ENCODE results near the gene BCL2.

The BCL2 gene

GRCh38 chr18:63348508-63349136, 29.1 kb upstream of the BCL2 start:
- Histone ChIP-seq H3K27ac (ENCODE audit: low read depth, low read length) (no peak overlapping the region), H3K4me3 (ENCODE audit: low read depth in 1 of 2, low read length in 2 of 2) (no peak overlapping the region), H3K4me1 (ENCODE audit: control insufficient read depth in 1 of 2, insufficient read depth in 2 of 2, low read length in 2 of 2) (peaks cover 6 to 10% of the 10 kb centered on the region in 2 donors), H3K9me3 (ENCODE audit: control insufficient read depth in 1 of 2, low read length in 2 of 2) (no peaks in the 10 kb centered on the region), H3K27me3 (ENCODE audit: control insufficient read depth in 1 of 2, insufficient read depth in 2 of 2, low read length in 2 of 2) (no peaks in the 10 kb centered on the region), H3K9ac (ENCODE audit: low read depth in 1 of 2, low read length in 2 of 2) (no peak overlapping the region), H3K36me3 (ENCODE audit: control insufficient read depth in 1 of 2, insufficient read depth in 2 of 2, low read length in 2 of 2) (peaks cover 17 to 71% of the 10 kb centered on the region in 2 donors)

- Histone ChIP-seq H3K4me1 (ENCODE audit: control insufficient read depth in 1 of 2, insufficient read depth in 2 of 2, low read length in 2 of 2) (peaks cover 6 to 10% of the 10 kb centered on the region in 2 donors), H3K27ac (ENCODE audit: low read depth, low read length) (no peak overlapping the region), H3K9ac (ENCODE audit: low read depth in 1 of 2, low read length in 2 of 2) (no peak overlapping the region), H3K9me3 (ENCODE audit: control insufficient read depth in 1 of 2, low read length in 2 of 2) (no peaks in the 10 kb centered on the region), H3K27me3 (ENCODE audit: control insufficient read depth in 1 of 2, insufficient read depth in 2 of 2, low read length in 2 of 2) (no peaks in the 10 kb centered on the region), H3K4me3 (ENCODE audit: low read depth in 1 of 2, low read length in 2 of 2) (no peak overlapping the region), H3K36me3 (ENCODE audit: control insufficient read depth in 1 of 2, insufficient read depth in 2 of 2, low read length in 2 of 2) (peaks cover 23 to 61% of the 10 kb centered on the region in 2 donors)
These were observed 27.1 kb upstream of the BCL2 start for GRCh38 chr18:63346480-63347183.

GRCh38 chr18:63346031-63346430, 26.5 kb upstream of the BCL2 start:
- no peak overlapping the region for H3K27ac ChIP-seq (ENCODE audit: low read depth, low read length)
- no peak overlapping the region for H3K9ac ChIP-seq (ENCODE audit: low read depth in 1 of 2, low read length in 2 of 2)
- H3K9me3 ChIP-seq (ENCODE audit: control insufficient read depth in 1 of 2, low read length in 2 of 2), result no peaks in the 10 kb centered on the region
- H3K36me3 ChIP-seq (ENCODE audit: control insufficient read depth in 1 of 2, insufficient read depth in 2 of 2, low read length in 2 of 2), result peaks cover 23 to 58% of the 10 kb centered on the region in 2 donors
- no peaks in the 10 kb centered on the region for H3K27me3 ChIP-seq (ENCODE audit: control insufficient read depth in 1 of 2, insufficient read depth in 2 of 2, low read length in 2 of 2)
- no peak overlapping the region for H3K4me3 ChIP-seq (ENCODE audit: low read depth in 1 of 2, low read length in 2 of 2)
- H3K4me1 ChIP-seq (ENCODE audit: control insufficient read depth in 1 of 2, insufficient read depth in 2 of 2, low read length in 2 of 2), result peaks cover 6 to 10% of the 10 kb centered on the region in 2 donors

GRCh38 chr18:63344918-63345317, 25.3 kb upstream of the BCL2 start:
- Histone ChIP-seq H3K36me3 (ENCODE audit: control insufficient read depth in 1 of 2, insufficient read depth in 2 of 2, low read length in 2 of 2) (peaks cover 17 to 60% of the 10 kb centered on the region in 2 donors), H3K4me1 (ENCODE audit: control insufficient read depth in 1 of 2, insufficient read depth in 2 of 2, low read length in 2 of 2) (peaks cover 6 to 10% of the 10 kb centered on the region in 2 donors), H3K4me3 (ENCODE audit: low read depth in 1 of 2, low read length in 2 of 2) (no peak overlapping the region), H3K27me3 (ENCODE audit: control insufficient read depth in 1 of 2, insufficient read depth in 2 of 2, low read length in 2 of 2) (no peaks in the 10 kb centered on the region), H3K27ac (ENCODE audit: low read depth, low read length) (no peak overlapping the region), H3K9me3 (ENCODE audit: control insufficient read depth in 1 of 2, low read length in 2 of 2) (no peaks in the 10 kb centered on the region), H3K9ac (ENCODE audit: low read depth in 1 of 2, low read length in 2 of 2) (no peak overlapping the region)

GRCh38 chr18:63344263-63344662, 24.7 kb upstream of the BCL2 start:
- Histone ChIP-seq H3K4me3 (ENCODE audit: low read depth in 1 of 2, low read length in 2 of 2) (no peak overlapping the region), H3K9me3 (ENCODE audit: control insufficient read depth in 1 of 2, low read length in 2 of 2) (no peaks in the 10 kb centered on the region), H3K9ac (ENCODE audit: low read depth in 1 of 2, low read length in 2 of 2) (no peak overlapping the region), H3K4me1 (ENCODE audit: control insufficient read depth in 1 of 2, insufficient read depth in 2 of 2, low read length in 2 of 2) (peaks cover 6 to 10% of the 10 kb centered on the region in 2 donors), H3K27ac (ENCODE audit: low read depth, low read length) (no peak overlapping the region), H3K36me3 (ENCODE audit: control insufficient read depth in 1 of 2, insufficient read depth in 2 of 2, low read length in 2 of 2) (peaks cover 11 to 56% of the 10 kb centered on the region in 2 donors), H3K27me3 (ENCODE audit: control insufficient read depth in 1 of 2, insufficient read depth in 2 of 2, low read length in 2 of 2) (no peaks in the 10 kb centered on the region)

- H3K9me3 ChIP-seq (ENCODE audit: control insufficient read depth in 1 of 2, low read length in 2 of 2), result no peaks in the 10 kb centered on the region
- no peak overlapping the region for H3K27ac ChIP-seq (ENCODE audit: low read depth, low read length)
- H3K27me3 ChIP-seq (ENCODE audit: control insufficient read depth in 1 of 2, insufficient read depth in 2 of 2, low read length in 2 of 2), result no peaks in the 10 kb centered on the region
- peaks cover 19 to 57% of the 10 kb centered on the region in 2 donors for H3K36me3 ChIP-seq (ENCODE audit: control insufficient read depth in 1 of 2, insufficient read depth in 2 of 2, low read length in 2 of 2)
- H3K4me3 ChIP-seq (ENCODE audit: low read depth in 1 of 2, low read length in 2 of 2), result no peak overlapping the region
- H3K9ac ChIP-seq (ENCODE audit: low read depth in 1 of 2, low read length in 2 of 2), result no peak overlapping the region
- peaks cover 6 to 10% of the 10 kb centered on the region in 2 donors for H3K4me1 ChIP-seq (ENCODE audit: control insufficient read depth in 1 of 2, insufficient read depth in 2 of 2, low read length in 2 of 2)
These were observed 22.6 kb upstream of the BCL2 start for GRCh38 chr18:63342206-63342605.

- H3K36me3 ChIP-seq (ENCODE audit: control insufficient read depth in 1 of 2, insufficient read depth in 2 of 2, low read length in 2 of 2), result peaks cover 26 to 50% of the 10 kb centered on the region in 2 donors
- no peaks in the 10 kb centered on the region for H3K9me3 ChIP-seq (ENCODE audit: control insufficient read depth in 1 of 2, low read length in 2 of 2)
- no peaks in the 10 kb centered on the region for H3K27me3 ChIP-seq (ENCODE audit: control insufficient read depth in 1 of 2, insufficient read depth in 2 of 2, low read length in 2 of 2)
- H3K27ac ChIP-seq (ENCODE audit: low read depth, low read length), result no peak overlapping the region
- no peak overlapping the region for H3K4me3 ChIP-seq (ENCODE audit: low read depth in 1 of 2, low read length in 2 of 2)
- peaks cover 2 to 7% of the 10 kb centered on the region in 2 donors for H3K4me1 ChIP-seq (ENCODE audit: control insufficient read depth in 1 of 2, insufficient read depth in 2 of 2, low read length in 2 of 2)
- H3K9ac ChIP-seq (ENCODE audit: low read depth in 1 of 2, low read length in 2 of 2), result no peak overlapping the region
These were observed 20.4 kb upstream of the BCL2 start for GRCh38 chr18:63339920-63340484.

GRCh38 chr18:63336366-63337099, 17.0 kb upstream of the BCL2 start:
- H3K27ac ChIP-seq (ENCODE audit: low read depth, low read length), result no peak overlapping the region
- H3K9me3 ChIP-seq (ENCODE audit: control insufficient read depth in 1 of 2, low read length in 2 of 2), result no peaks in the 10 kb centered on the region
- H3K27me3 ChIP-seq (ENCODE audit: control insufficient read depth in 1 of 2, insufficient read depth in 2 of 2, low read length in 2 of 2), result no peaks in the 10 kb centered on the region
- peaks cover 34 to 60% of the 10 kb centered on the region in 2 donors for H3K36me3 ChIP-seq (ENCODE audit: control insufficient read depth in 1 of 2, insufficient read depth in 2 of 2, low read length in 2 of 2)
- no peak overlapping the region for H3K4me3 ChIP-seq (ENCODE audit: low read depth in 1 of 2, low read length in 2 of 2)
- no peak overlapping the region for H3K9ac ChIP-seq (ENCODE audit: low read depth in 1 of 2, low read length in 2 of 2)
- H3K4me1 ChIP-seq (ENCODE audit: control insufficient read depth in 1 of 2, insufficient read depth in 2 of 2, low read length in 2 of 2), result no peaks in the 10 kb centered on the region

- Histone ChIP-seq H3K9me3 (ENCODE audit: control insufficient read depth in 1 of 2, low read length in 2 of 2) (no peaks in the 10 kb centered on the region), H3K4me3 (ENCODE audit: low read depth in 1 of 2, low read length in 2 of 2) (no peak overlapping the region), H3K27ac (ENCODE audit: low read depth, low read length) (no peak overlapping the region), H3K27me3 (ENCODE audit: control insufficient read depth in 1 of 2, insufficient read depth in 2 of 2, low read length in 2 of 2) (no peaks in the 10 kb centered on the region), H3K4me1 (ENCODE audit: control insufficient read depth in 1 of 2, insufficient read depth in 2 of 2, low read length in 2 of 2) (no peaks in the 10 kb centered on the region), H3K9ac (ENCODE audit: low read depth in 1 of 2, low read length in 2 of 2) (no peak overlapping the region), H3K36me3 (ENCODE audit: control insufficient read depth in 1 of 2, insufficient read depth in 2 of 2, low read length in 2 of 2) (peaks cover 27 to 44% of the 10 kb centered on the region in 2 donors)
These were observed 11.5 kb upstream of the BCL2 start for GRCh38 chr18:63331105-63331504.

All from duodenal mucosa (tissue), 2 donors.